Panc1 (cell line): ENCODE measurements around the gene WDR90. TPM values are rescaled to one million over a fixed set of nuclear protein-coding genes. Genes with fewer than 3 reads are reported as not detected.

Experiments used
- ATAC-seq: fragments of 200-7000 bp; cut with Tn5 transposase; 2 replicates; pipeline ENCODE4 v1.9.1; 2020; ENCODE audit warnings: mild to moderate bottlenecking, moderate library complexity
- BruUV-seq: library from RNA; stranded (reverse); fragments of 400-500 nt; replicated peaks from 2 replicates; lab custom pipeline; 2021; lab: Mats Ljungman, UMichigan
- CTCF ChIA-PET: fragments of 300-600 bp; sonication (Branson Sonifier 250); formaldehyde crosslinking; loops from one replicate; lab custom pipeline; 2022; ENCODE audit warnings: antibody characterized with exemption; lab: Charles Lee
- POLR2A ChIA-PET: fragments of 300-600 bp; sonication (Branson Sonifier 250); formaldehyde crosslinking; loops from one replicate; lab custom pipeline; 2022; ENCODE audit warnings: antibody characterized with exemption; lab: Charles Lee
- DNase-seq: peaks from one replicate; pipeline ENCODE4 v3.0.0-alpha.2; 2010; ENCODE audit warnings: low read depth, low spot score
- H3K27ac ChIP-seq: 2 replicates; pipeline ENCODE4 v1.5.1; 2011; ENCODE audit warnings: mild to moderate bottlenecking, low read length, inconsistent platforms
- H3K27me3 ChIP-seq: fragments of 200-500 bp; sonication (Bioruptor generic); 2 replicates; pipeline ENCODE4 v1.6.0; 2014; ENCODE audit warnings: low read length, inconsistent platforms; ENCODE audit not compliant: control insufficient read depth, insufficient read depth
- H3K36me3 ChIP-seq: fragments of 200-500 bp; sonication (Bioruptor generic); 2 replicates; pipeline ENCODE4 v1.5.1; 2014; ENCODE audit warnings: inconsistent platforms, mild to moderate bottlenecking, low read length, moderate library complexity; ENCODE audit not compliant: control insufficient read depth, insufficient read depth
- H3K4me1 ChIP-seq: 2 replicates; pipeline ENCODE4 v1.5.1; 2011; ENCODE audit warnings: inconsistent platforms, mild to moderate bottlenecking, low read length, moderate library complexity; ENCODE audit not compliant: control insufficient read depth, insufficient read depth
- H3K4me3 ChIP-seq, 2 experiments: 2 replicates each; pipeline ENCODE4 v1.5.1; 2011 to 2012; ENCODE audit warnings: low read depth in 2 of 2, low read length in 2 of 2, mild to moderate bottlenecking in 2 of 2, inconsistent platforms in 1 of 2, moderate library complexity in 1 of 2
- H3K9me3 ChIP-seq: fragments of 200-500 bp; sonication (Bioruptor generic); 2 replicates; pipeline ENCODE4 v1.5.1; 2014; ENCODE audit warnings: low read depth, mild to moderate bottlenecking, inconsistent platforms, low read length, moderate library complexity; ENCODE audit not compliant: control insufficient read depth, insufficient read depth
- CTCF ChIP-seq: fragments of 450-650 bp; IDR thresholded peaks from 2 replicates; pipeline ENCODE4 v1.5.1; 2017; ENCODE audit warnings: mild to moderate bottlenecking
- POLR2AphosphoS5 ChIP-seq: IDR thresholded peaks from 2 replicates; pipeline ENCODE4 v1.6.1; 2012; ENCODE audit warnings: mild to moderate bottlenecking, low read depth, low read length, moderate library complexity
- REST ChIP-seq, 2 experiments: IDR thresholded peaks; 2 replicates each; pipeline ENCODE4 v1.6.1; 2011 to 2012; ENCODE audit warnings: low read depth in 2 of 2, control low read depth in 1 of 2, low read length in 1 of 2, mild to moderate bottlenecking in 1 of 2, moderate library complexity in 1 of 2; ENCODE audit not compliant: insufficient read depth in 1 of 2
- SIN3A ChIP-seq: IDR thresholded peaks from 2 replicates; pipeline ENCODE4 v1.6.1; 2012; ENCODE audit warnings: low read depth, mild to moderate bottlenecking, low read length, moderate library complexity, borderline replicate concordance; ENCODE audit not compliant: insufficient read depth
- TCF7L2 ChIP-seq: IDR thresholded peaks from 2 replicates; pipeline ENCODE4 v1.6.1; 2011; ENCODE audit warnings: mild to moderate bottlenecking, low read depth, low read length, inconsistent platforms
- in situ Hi-C: cut with HindIII; loops from 2 replicates; pipeline ENCODE4 v1.10.0; 2016; ENCODE audit warnings: low sequenced_read_pairs, low pct_unique_long_range_greater_than_20kb
- intact Hi-C: fragments of 100-400 bp; cut with micrococcal nuclease; formaldehyde crosslinking; loops from one replicate; pipeline ENCODE4 v1.10.0; 2022; ENCODE audit not compliant: unreplicated experiment
- total RNA-seq: library from RNA; stranded (reverse); gene quantifications from one replicate; pipeline ENCODE4 v1.2.1, GENCODE V29; 2021; ENCODE audit not compliant: unreplicated experiment

The WDR90 gene
- total RNA-seq, 1 experiment from 2014 or later: 58.9 TPM

GRCh38 chr16:674214-674881, 25.2 kb downstream of the WDR90 start:
- Histone ChIP-seq H3K36me3 (peaks cover 3% of the 10 kb centered on the region; the same call in 1 of the 2 replicates), H3K27ac (peak overlapping the region; percentile 62), H3K9me3 (no peaks in the 10 kb centered on the region), H3K4me3 (no peak overlapping the region), H3K4me1 (peaks cover 29% of the 10 kb centered on the region), H3K27me3 (no peaks in the 10 kb centered on the region)
- BruUV-seq: no TSS peak
- TF ChIP-seq CTCF: no peak
- CTCF ChIA-PET: no interaction called here
- POLR2A ChIA-PET: no interaction called here
- DNase-seq (no peak), ATAC-seq (peak; percentile 19)
- intact Hi-C loops (no loop called here), in situ Hi-C loops (no loop called here)

GRCh38 chr16:674968-675883, 26.1 kb downstream of the WDR90 start, which contains the start of gene RHBDL1:
RHBDL1 (plus strand) TSS chr16:675671; CDS start chr16:675791, 120 bp downstream.
- Histone ChIP-seq H3K4me1 (peaks cover 22% of the 10 kb centered on the region), H3K9me3 (no peaks in the 10 kb centered on the region), H3K27me3 (no peaks in the 10 kb centered on the region), H3K36me3 (peaks cover 3% of the 10 kb centered on the region; the same call in 1 of the 2 replicates), H3K27ac (peak within 1 kb of the TSS; percentile 62), H3K4me3 (peak within 1 kb of the TSS; percentile 39 to 51)
- peak; percentile 44 for ATAC-seq
- ChIA-PET POLR2A (no interaction called here), CTCF (no interaction called here)
- BruUV-seq: no TSS peak
- intact Hi-C loops (no loop called here), in situ Hi-C loops (no loop called here)
- DNase-seq: no peak
- TF ChIP-seq CTCF (no peak; the same call in 1 of the 2 replicates), TCF7L2 (no peak), REST (IDR thresholded peaks at IDR 0.05; ENCODE audit: insufficient read depth in 1 of 2, low read depth in 2 of 2, low read length in 1 of 2) (no peak), SIN3A (0 out of 2 replicates have a peak, but pooled peaks have one; percentile 43), POLR2AphosphoS5 (peak; percentile 51)
